ENCODE results near the gene BMPR1B. TPM values are rescaled to one million over a fixed set of nuclear protein-coding genes. Genes with fewer than 3 reads are reported as not detected.

Gene BMPR1B
- total RNA-seq, 2 experiments from 2014 or later = not detected

GRCh38 chr4:94960708-94961107 lies 203.0 kb downstream of the BMPR1B start:
- Histone ChIP-seq H3K27me3 (ENCODE audit: control insufficient read depth in 1 of 2, insufficient read depth in 2 of 2, low read length in 2 of 2) (no peaks in the 10 kb centered on the region), H3K27ac (ENCODE audit: low read depth in 1 of 2, low read length in 2 of 2) (no peak overlapping the region), H3K4me1 (ENCODE audit: insufficient read depth, low read length) (no peaks in the 10 kb centered on the region), H3K36me3 (ENCODE audit: insufficient read depth, low read length) (no peaks in the 10 kb centered on the region), H3K9me3 (ENCODE audit: control insufficient read depth in 1 of 2, insufficient read depth in 1 of 2, low read length in 2 of 2) (no peaks in the 10 kb centered on the region), H3K4me3 (ENCODE audit: low read length) (no peak overlapping the region)
- no peak overlapping the region for H3K4me3 Mint-ChIP-seq
- H3K27ac Mint-ChIP-seq = no peak overlapping the region
- ChIA-PET CTCF (no interaction called here), POLR2A (no interaction called here)
- H3K36me3 Mint-ChIP-seq (ENCODE audit: low read depth) = no peaks in the 10 kb centered on the region
- TF ChIP-seq CTCF (IDR thresholded peaks at IDR 0.05) = no peak
- ATAC-seq (ENCODE audit: poor library complexity) (no peak), DNase-seq (no peak)
- no peaks in the 10 kb centered on the region for H3K4me1 Mint-ChIP-seq (ENCODE audit: low read depth)
- no peaks in the 10 kb centered on the region for H3K27me3 Mint-ChIP-seq
- H3K9me3 Mint-ChIP-seq = no peaks in the 10 kb centered on the region
- intact Hi-C loops (cut with DNase I, micrococcal nuclease) = no loop called here

DNA sequence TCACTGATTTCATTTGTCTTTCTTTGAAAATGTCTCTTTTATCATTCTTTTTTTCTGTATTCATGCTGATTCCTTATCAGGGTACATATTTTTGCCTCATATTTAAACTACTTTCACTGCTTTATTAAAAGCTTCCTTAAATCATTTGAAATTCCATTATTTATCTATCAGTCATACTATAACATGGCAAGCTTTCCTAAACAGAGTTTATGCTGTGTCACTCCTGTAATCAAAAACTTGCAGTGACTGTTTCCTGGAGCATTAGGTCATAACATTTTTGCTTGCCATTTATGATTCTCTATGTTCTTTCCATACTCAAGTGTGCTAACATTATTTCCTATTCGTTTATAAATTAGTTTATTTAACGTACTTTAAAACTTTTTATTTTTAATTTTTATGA lies 203.7 kb downstream of the BMPR1B start:
- intact Hi-C loops (cut with DNase I, micrococcal nuclease) = no loop called here
- CTCF ChIA-PET = no interaction called here
- Mint-ChIP-seq H3K27me3 (no peaks in the 10 kb centered on the region), H3K27ac (no peak overlapping the region), H3K4me3 (no peak overlapping the region), H3K36me3 (ENCODE audit: low read depth) (no peaks in the 10 kb centered on the region), H3K9me3 (no peaks in the 10 kb centered on the region), H3K4me1 (ENCODE audit: low read depth) (no peaks in the 10 kb centered on the region)
- POLR2A ChIA-PET = no interaction called here
- H3K36me3 ChIP-seq (ENCODE audit: insufficient read depth, low read length) = no peaks in the 10 kb centered on the region
- DNase-seq (no peak), ATAC-seq (ENCODE audit: poor library complexity) (no peak)
- no peaks in the 10 kb centered on the region for H3K4me1 ChIP-seq (ENCODE audit: insufficient read depth, low read length)
- H3K4me3 ChIP-seq (ENCODE audit: low read length) = no peak overlapping the region
- no peaks in the 10 kb centered on the region for H3K9me3 ChIP-seq (ENCODE audit: control insufficient read depth in 1 of 2, insufficient read depth in 1 of 2, low read length in 2 of 2)
- no peak overlapping the region for H3K27ac ChIP-seq (ENCODE audit: low read depth in 1 of 2, low read length in 2 of 2)
- TF ChIP-seq CTCF (IDR thresholded peaks at IDR 0.05) = no peak
- no peaks in the 10 kb centered on the region for H3K27me3 ChIP-seq (ENCODE audit: control insufficient read depth in 1 of 2, insufficient read depth in 2 of 2, low read length in 2 of 2)

DNA sequence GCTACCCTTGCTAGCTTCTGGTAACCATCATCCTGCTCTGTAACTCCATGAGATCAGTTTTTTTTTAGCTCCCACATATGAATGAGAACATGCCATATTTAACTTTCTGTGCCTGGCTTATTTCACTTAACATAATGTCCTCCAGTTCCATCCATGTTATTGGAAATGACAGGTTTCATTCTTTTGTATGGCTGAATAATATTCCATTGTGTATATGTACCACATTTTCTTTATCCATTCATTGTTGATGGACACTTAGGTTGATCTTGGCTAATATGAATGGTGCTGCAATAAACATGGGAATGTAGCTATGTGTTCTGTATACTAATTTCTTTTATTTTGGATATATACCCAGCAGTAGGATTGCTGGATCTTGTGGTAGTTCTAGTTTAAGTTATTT lies 204.7 kb downstream of the BMPR1B start:
- CTCF ChIA-PET = no interaction called here
- ATAC-seq (ENCODE audit: poor library complexity) = no peak
- H3K4me3 Mint-ChIP-seq = no peak overlapping the region

More for the DNA sequence above, 204.7 kb downstream of the BMPR1B start:
- Histone ChIP-seq H3K4me3 (ENCODE audit: low read length) (no peak overlapping the region), H3K27me3 (ENCODE audit: control insufficient read depth in 1 of 2, insufficient read depth in 2 of 2, low read length in 2 of 2) (no peaks in the 10 kb centered on the region), H3K4me1 (ENCODE audit: insufficient read depth, low read length) (no peaks in the 10 kb centered on the region), H3K27ac (ENCODE audit: low read depth in 1 of 2, low read length in 2 of 2) (no peak overlapping the region), H3K9me3 (ENCODE audit: control insufficient read depth in 1 of 2, insufficient read depth in 1 of 2, low read length in 2 of 2) (no peaks in the 10 kb centered on the region), H3K36me3 (ENCODE audit: insufficient read depth, low read length) (no peaks in the 10 kb centered on the region)
- Mint-ChIP-seq H3K27ac (no peak overlapping the region), H3K27me3 (no peaks in the 10 kb centered on the region), H3K4me1 (ENCODE audit: low read depth) (no peaks in the 10 kb centered on the region), H3K9me3 (no peaks in the 10 kb centered on the region), H3K36me3 (ENCODE audit: low read depth) (no peaks in the 10 kb centered on the region)
- intact Hi-C loops (cut with DNase I, micrococcal nuclease) = no loop called here
- no peak for TF ChIP-seq CTCF (IDR thresholded peaks at IDR 0.05)
- POLR2A ChIA-PET = no interaction called here
- no peak for DNase-seq
